Measurements from ENCODE around the gene ANKRD18B.

The ANKRD18B gene

GRCh38 chr9:33498387-33498786, 25.7 kb upstream of the ANKRD18B start (continued):
- TF ChIP-seq CREB5 (CRISPR knock-in tag; IDR thresholded peaks at IDR 0.05; ENCODE audit: low read depth) (no peak), ISL1 (CRISPR knock-in tag; IDR thresholded peaks at IDR 0.05) (no peak), POU6F1 (CRISPR knock-in tag; IDR thresholded peaks at IDR 0.05; ENCODE audit: borderline replicate concordance, low read depth) (no peak), CSDC2 (CRISPR knock-in tag; IDR thresholded peaks at IDR 0.05) (no peak), OSR1 (CRISPR knock-in tag; IDR thresholded peaks at IDR 0.05) (no peak), GLIS3 (CRISPR knock-in tag; IDR thresholded peaks at IDR 0.05) (no peak), RARB (CRISPR knock-in tag; IDR thresholded peaks at IDR 0.05) (no peak)
- TF ChIP-seq, protein P1, sequence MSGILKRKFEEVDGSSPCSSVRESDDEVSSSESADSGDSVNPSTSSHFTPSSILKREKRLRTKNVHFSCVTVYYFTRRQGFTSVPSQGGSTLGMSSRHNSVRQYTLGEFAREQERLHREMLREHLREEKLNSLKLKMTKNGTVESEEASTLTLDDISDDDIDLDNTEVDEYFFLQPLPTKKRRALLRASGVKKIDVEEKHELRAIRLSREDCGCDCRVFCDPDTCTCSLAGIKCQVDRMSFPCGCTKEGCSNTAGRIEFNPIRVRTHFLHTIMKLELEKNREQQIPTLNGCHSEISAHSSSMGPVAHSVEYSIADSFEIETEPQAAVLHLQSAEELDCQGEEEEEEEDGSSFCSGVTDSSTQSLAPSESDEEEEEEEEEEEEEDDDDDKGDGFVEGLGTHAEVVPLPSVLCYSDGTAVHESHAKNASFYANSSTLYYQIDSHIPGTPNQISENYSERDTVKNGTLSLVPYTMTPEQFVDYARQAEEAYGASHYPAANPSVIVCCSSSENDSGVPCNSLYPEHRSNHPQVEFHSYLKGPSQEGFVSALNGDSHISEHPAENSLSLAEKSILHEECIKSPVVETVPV (CRISPR knock-in tag; IDR thresholded peaks at IDR 0.05) = no peak

DNA sequence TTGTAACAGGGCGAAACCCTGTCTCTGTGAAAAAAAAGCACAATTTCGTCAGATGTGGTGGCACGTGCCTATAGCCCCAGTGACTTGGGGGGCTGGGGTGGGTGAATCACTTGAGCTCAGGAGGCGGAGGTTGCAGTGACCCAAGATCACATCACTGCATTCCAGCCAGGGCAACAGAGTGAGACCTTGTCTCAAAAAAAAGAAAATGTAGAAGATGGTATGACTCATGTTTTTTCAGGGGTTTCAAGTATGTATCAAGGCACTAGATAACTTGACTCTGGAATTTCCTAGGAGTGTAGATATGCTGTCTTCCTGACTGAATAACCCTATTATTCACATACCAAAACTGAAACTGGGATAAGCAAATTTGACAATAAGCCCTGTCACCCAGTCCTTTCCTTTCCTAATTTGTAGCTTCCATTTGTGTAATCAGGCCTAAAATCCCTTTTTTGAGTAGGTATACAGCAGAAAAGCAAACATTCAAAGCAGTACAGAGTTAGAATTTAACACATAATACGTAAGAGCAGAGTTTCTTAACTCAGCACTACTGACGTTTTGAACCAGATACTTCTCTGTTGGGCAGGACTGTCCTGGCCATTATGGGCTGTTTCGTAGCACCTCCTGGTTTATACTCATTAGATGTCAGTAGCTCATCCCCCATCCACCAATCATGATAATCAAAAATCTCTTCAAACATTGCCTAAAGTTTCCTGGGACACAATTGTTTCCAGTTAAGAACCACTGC, 17.3 kb upstream of the ANKRD18B start:
- peak; percentile 55; the same call in 1 of the 2 replicates for TF ChIP-seq ISL1 (CRISPR knock-in tag; IDR thresholded peaks at IDR 0.05)
- TF ChIP-seq PATZ1 (CRISPR knock-in tag; IDR thresholded peaks at IDR 0.05; ENCODE audit: borderline replicate concordance) = peak; percentile 58; the same call in 1 of the 2 replicates
- TF ChIP-seq ESRRG (CRISPR knock-in tag; IDR thresholded peaks at IDR 0.05) = no peak
- peak; percentile 88 for ATAC-seq

DNA sequence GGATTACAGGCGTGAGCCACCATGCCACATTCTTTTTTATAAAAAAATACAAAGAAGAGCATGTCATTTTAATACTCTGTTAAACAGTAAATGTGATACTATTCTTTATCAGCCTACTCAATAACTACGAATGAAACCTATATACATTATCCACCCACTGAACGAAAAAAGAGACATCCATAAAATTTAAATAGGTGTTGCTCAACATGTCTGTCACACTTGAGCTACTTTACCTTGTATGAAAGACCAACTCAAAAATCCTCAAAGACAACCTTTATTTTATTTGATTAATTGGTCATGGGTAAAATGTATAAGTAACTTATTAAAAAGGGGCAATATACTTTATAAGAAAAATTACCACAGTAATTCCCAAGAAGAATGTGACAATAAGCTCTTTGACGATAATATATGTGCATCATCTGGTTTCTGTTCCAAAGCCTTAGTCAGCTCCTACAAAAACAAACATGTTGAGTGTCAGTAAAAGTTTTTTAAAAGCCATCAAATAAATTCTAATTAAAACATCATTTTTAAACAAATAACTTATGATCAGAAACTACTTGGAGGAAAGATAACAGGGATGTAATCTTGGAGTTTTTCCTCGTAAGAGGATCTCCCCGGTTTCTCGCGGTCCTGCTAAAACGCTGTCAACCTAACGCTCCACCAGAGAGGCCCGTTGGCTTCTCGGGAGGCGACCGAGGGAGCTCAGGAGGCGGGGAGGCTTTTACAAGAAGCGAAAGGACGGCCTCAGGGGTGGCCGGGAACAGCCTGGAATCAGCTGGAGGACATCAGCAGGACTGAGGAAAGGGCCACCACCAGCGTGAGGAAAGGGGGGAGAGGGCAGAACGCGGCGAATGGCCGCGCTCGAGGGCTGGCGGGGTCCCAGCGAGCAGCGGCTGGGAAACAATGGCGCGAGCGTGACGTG, 13.5 kb upstream of the ANKRD18B start:
- peak; percentile 72 for ATAC-seq

More for the DNA sequence above, 13.5 kb upstream of the ANKRD18B start:
- 0 out of 2 replicates have a peak, but pooled peaks have one; percentile 59 for TF ChIP-seq TSHZ2 (CRISPR knock-in tag; IDR thresholded peaks at IDR 0.05)
- TF ChIP-seq POU6F1 (CRISPR knock-in tag; IDR thresholded peaks at IDR 0.05; ENCODE audit: borderline replicate concordance, low read depth) = 0 out of 2 replicates have a peak, but pooled peaks have one; percentile 50
- TF ChIP-seq ZFP3 (CRISPR knock-in tag; IDR thresholded peaks at IDR 0.05) = peak; percentile 72; the same call in 1 of the 2 replicates
- no peak for TF ChIP-seq PPARA (CRISPR knock-in tag; IDR thresholded peaks at IDR 0.05; ENCODE audit: borderline replicate concordance)
- TF ChIP-seq PATZ1 (CRISPR knock-in tag; IDR thresholded peaks at IDR 0.05; ENCODE audit: borderline replicate concordance) = no peak
- TF ChIP-seq CSDC2 (CRISPR knock-in tag; IDR thresholded peaks at IDR 0.05) = 0 out of 2 replicates have a peak, but pooled peaks have one; percentile 52
- no peak for TF ChIP-seq OSR1 (CRISPR knock-in tag; IDR thresholded peaks at IDR 0.05)

Measured in SK-N-SH treated with all-trans-retinoic acid at 6 μM for 48 hours (cell line).